Spleen (tissue), 7 donors: ENCODE results near the gene SLC16A3.

Experiments
- POLR2A ChIP-seq, 3 donors: fragments of 450-650 bp; IDR thresholded peaks; one replicate each; pipeline ENCODE4 v1.5.1; 2017; ENCODE audit warnings: antibody characterized with exemption in 3 of 3, mild to moderate bottlenecking in 1 of 3
- POLR2AphosphoS5 ChIP-seq, 3 donors: sonication (generic); formaldehyde crosslinking; IDR thresholded peaks; one replicate each; pipeline ENCODE4 v1.5.1; 2017; ENCODE audit warnings: antibody characterized with exemption in 3 of 3
- TF ChIP-seq, protein P1 (sequence below), 11 experiments: fragments of 200-600 bp in 7 of 11; fragments of 450-650 bp in 4 of 11; sonication (generic) in 4 of 11; IDR thresholded peaks in 8 of 11; conservative IDR thresholded peaks in 3 of 11; 1 replicate in 7 of 11; 2 replicates in 4 of 11; pipeline versions ENCODE4 v1.4.0 to v1.8.0; 2016 to 2021; ENCODE audit warnings: antibody characterized with exemption in 11 of 11, inconsistent platforms in 4 of 11, mild to moderate bottlenecking in 1 of 11
- donor health status: DM: no; HTN: no; CAD: no; lungs with moderate emphysema.
- donor health status: DM: no; HTN: no; CAD: no.
- donor health status: DM: no; HTN: no; CAD: no.

DNA sequence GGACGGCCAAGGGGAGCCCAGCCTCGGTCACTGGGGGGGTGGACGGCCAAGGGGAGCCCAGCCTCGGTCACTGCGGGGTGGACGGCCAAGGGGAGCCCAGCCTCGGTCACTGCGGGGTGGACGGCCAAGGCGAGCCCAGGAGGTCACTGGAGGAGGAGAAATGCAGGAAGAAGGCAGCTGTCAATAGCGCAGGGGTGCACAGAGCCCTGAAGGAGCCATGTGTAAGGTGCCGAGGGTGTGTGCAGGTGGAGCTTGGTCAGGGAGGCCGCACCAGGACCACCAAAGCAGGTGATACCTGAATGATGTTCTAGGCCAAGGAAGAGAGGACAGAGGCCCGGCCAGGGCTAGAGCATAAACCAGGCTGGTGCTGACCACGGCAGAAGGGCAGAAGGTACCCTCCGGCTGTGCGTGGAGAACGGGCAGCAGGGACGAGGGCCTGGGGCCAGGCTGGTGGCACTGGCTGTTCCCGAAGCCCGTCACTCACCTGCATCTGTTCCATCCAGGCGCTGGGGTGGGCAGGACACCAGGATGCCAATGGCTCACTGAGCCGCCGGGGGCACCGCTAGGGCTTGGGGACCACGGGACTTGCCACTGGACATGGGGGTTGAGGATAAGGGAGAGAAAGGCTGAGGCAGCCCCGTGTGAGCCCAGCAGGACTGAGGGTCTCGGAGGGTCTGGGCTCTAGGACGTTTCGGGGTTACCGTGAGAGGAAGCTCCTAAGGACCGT lies 10.3 kb upstream of the SLC16A3 start:
- TF ChIP-seq, protein P1, sequence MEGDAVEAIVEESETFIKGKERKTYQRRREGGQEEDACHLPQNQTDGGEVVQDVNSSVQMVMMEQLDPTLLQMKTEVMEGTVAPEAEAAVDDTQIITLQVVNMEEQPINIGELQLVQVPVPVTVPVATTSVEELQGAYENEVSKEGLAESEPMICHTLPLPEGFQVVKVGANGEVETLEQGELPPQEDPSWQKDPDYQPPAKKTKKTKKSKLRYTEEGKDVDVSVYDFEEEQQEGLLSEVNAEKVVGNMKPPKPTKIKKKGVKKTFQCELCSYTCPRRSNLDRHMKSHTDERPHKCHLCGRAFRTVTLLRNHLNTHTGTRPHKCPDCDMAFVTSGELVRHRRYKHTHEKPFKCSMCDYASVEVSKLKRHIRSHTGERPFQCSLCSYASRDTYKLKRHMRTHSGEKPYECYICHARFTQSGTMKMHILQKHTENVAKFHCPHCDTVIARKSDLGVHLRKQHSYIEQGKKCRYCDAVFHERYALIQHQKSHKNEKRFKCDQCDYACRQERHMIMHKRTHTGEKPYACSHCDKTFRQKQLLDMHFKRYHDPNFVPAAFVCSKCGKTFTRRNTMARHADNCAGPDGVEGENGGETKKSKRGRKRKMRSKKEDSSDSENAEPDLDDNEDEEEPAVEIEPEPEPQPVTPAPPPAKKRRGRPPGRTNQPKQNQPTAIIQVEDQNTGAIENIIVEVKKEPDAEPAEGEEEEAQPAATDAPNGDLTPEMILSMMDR (IDR thresholded peaks at IDR 0.05 in 8 of 11, conservative IDR thresholded peaks at IDR 0.05 in 3 of 11): no peak
- no peak for TF ChIP-seq POLR2A (IDR thresholded peaks at IDR 0.05)
- no peak for TF ChIP-seq POLR2AphosphoS5 (IDR thresholded peaks at IDR 0.05)
